GM18951 (cell line): Measurements from ENCODE around the gene VWA5A.
"Not testable (repeated sequence)": the region's sequence is repeated elsewhere in the genome, so short reads cannot be mapped to it uniquely, and the experiment has no call there.

ENCODE experiments used
- POLR2A ChIP-seq: IDR thresholded peaks from 4 replicates; pipeline ENCODE4 v1.6.1; 2011; ENCODE audit warnings: mild to moderate bottlenecking; ENCODE audit not compliant: insufficient read length, insufficient read depth; ENCODE audit errors: extremely low read depth
- in situ Hi-C: fragments of 300-500 bp; cut with MboI; formaldehyde crosslinking; loops from one replicate; pipeline ENCODE4 v1.12.0; 2022; ENCODE audit warnings: low sequenced_read_pairs, mixed read lengths, inconsistent platforms; ENCODE audit not compliant: unreplicated experiment

The VWA5A gene

DNA sequence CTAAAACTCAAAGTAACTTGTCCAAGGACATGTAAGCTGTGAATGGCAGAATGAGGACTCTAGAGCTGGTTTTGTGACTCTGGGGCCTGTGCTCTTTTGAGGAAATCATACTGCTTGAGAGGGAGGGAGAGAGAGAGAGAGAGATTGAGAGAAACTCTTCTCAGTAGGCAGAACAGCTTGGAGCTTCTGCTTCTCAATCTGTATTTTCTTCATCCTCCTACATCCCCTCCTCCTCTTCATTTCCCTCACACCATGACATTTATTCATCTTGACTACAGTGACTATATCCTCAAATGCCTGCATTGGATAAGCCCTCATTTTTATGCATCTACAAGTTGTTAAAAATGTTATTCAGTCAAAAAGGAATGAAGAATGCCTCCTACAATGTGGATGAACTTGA, 44.2 kb downstream of the VWA5A start:
- no peak for TF ChIP-seq POLR2A

DNA sequence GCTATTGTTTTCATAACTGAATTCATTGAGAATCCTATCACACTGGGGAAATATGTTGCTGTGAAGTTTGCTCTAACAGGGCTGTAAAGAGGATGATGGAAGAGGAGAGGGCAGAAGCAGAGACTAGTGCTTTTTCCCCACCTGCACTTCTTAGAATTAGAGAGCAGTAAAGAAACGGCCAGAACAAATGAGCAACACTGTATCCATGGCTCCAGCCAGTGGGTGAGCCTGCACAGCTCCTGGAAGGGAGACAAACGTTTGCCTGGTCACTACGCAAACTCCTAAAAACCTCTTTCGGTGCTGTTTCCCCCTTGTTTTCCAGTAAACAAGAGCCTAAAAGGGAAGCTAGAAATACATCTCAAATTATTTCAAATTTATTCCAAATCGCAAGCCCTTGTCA, 45.7 kb downstream of the VWA5A start:
- TF ChIP-seq POLR2A, result no peak

More for the DNA sequence above, 44.2 kb downstream of the VWA5A start:
- in situ Hi-C loops, result no loop called here

DNA sequence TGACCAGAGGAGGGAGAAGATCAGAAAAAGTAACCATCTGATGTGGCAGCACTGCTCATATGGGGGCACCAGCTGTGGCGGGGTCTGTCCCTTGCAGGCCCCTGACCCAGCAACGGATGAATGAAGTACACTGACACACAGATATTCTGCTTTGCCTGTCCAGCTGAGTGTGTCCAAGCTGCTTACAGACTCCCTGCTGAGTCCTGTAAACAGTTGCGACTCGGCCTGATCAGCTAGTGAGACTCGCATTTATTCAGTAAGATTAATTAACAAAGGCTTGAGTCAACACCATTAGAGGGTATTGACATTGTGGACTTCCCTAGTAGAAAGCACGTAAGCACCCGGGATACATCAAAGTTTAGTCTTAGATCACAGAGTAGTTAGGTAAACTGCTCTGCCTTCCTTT, 52.6 kb downstream of the VWA5A start:
- TF ChIP-seq POLR2A, result no peak
- in situ Hi-C loops, result no loop called here

More for the DNA sequence above, 45.7 kb downstream of the VWA5A start:
- in situ Hi-C loops, result no loop called here

DNA sequence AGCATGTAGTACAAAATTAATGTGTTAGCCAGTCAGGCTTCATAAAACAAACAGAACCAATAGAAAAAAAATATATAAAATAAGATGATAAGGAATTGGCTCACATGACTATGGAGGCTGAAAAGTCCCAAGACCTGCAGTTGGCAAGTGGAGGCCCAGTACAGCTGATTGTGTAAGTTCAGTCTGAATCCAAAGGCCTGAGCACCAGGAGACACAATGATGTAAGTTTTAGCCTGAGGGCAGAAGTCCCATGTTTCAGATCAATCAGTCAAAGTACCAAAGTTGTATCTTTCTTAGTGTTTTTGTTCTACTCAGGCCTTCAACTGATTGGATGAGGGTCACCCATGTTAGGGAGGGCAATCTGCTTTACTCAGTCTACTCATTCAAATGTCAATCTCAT, 53.5 kb downstream of the VWA5A start:
- TF ChIP-seq POLR2A, result no peak
- in situ Hi-C loops, result no loop called here

DNA sequence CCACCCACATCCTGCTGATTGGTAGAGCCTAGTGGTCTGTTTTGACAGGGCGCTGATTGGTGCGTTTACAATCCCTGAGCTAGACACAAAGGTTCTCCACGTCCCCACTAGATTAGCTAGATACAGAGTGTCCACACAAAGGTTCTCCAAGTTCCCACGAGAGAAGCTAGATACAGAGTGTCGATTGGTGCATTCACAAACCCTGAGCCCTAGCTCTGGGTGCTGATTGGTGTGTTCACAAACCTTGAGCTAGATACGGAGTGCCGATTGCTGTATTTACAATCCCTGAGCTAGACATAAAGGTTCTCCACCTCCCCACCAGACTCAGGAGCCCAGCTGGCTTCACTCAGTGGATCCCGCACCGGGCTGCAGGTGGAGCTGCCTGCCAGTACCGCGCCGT, 55.1 kb downstream of the VWA5A start:
- in situ Hi-C loops, result not testable (repeated sequence)

DNA sequence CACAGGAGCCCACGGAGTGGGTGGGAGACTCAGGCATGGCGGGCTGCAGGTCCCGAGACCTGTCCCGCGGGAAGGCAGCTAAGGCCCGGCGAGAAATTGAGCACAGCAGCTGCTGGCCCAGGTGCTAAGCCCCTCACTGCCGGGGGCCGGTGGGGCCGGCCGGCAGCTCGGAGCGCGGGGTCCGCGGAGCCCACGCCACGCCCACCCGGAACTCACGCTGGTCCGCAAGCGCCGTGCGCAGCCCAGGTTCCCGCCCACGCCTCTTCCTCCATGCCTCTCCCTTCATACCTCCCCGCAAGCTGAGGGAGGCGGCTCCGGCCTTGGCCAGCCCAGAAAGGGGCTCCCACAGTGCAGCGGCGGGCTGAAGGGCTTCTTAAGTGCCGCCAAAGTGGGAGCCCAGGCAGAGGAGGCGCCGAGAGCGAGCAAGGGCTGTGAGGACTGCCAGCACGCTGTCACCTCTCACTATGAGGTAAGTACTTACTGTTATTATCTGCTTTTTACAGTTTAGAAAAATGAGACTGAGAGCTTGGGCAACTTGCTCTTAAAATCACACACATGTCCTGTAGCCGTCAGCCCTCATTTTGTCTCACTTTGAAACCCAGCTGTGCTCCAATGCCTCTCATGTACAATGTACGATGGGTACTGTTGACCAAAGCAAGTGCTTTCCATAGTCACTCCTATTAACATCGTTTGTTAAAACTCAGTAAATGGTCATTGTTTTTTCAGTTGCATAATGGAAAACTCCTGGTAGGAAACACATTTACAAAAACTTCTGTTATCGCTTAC, 55.7 kb downstream of the VWA5A start:
- in situ Hi-C loops, result no loop called here

DNA sequence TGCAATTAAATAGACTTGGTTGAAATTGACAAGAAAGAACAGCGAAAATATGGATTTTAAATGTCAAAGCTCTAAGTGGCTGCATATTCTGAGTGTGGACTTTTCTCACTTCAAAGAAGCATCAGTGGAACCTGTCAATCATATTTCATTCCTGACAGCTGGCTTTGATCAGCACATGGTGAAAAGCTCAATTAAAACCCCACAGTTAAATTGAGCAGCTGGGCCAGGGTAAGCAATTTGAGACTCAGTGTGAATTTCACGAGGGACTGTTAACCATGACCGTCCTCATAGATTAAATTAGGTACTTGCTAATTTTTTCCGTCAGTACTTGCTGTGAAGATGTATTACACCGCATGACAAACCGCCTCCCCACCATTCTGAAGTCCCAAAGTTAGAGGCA, 56.9 kb downstream of the VWA5A start:
- in situ Hi-C loops, result no loop called here
- TF ChIP-seq POLR2A, result no peak

More for the DNA sequence above, 55.7 kb downstream of the VWA5A start:
- TF ChIP-seq POLR2A, result no peak

DNA sequence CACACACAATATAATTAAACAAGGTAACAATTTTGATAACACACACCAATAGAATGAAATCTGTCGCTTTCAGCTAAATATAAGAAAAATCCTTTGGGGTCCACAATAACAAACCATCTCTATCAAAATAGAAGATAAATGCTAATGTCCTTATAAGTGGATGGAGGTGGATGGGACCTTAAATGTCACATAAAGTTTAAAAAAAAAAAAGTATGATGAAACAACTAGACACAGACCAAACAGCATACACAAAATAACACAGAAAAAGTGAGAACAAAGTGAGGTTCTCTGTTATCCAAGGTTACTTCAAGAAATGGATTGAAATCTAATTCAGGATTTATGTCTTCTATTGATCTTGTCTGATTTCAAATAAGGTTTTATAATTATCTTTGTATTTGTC, 57.3 kb downstream of the VWA5A start:
- no peak for TF ChIP-seq POLR2A
- in situ Hi-C loops, result no loop called here

DNA sequence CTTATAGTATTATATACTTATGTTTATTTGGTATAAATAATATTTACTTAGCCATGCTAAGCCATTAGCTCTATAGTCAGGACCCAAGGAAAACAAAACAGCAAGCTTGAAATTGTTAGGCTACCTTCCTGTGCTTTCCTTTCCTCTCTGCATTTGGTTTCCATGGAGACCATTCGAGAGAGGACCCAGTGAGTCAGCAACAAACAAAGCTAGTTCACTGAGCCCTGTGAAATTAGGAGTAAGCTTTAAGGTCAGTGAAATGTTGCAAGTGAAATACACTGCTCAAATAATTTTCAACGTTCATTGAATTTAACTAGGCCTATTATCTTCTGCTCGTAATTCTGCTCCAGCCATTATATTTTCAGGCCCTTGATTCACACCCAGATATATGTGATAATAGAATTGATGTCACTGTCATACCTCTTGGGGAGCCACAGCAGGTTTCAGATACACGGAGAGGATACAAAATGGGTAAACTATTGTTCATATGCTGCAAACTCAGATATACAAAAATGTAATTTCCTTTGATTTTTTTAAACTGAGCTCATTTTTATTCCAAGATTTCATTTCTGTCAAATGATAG, 58.8 kb downstream of the VWA5A start:
- no peak for TF ChIP-seq POLR2A
- in situ Hi-C loops, result no loop called here

DNA sequence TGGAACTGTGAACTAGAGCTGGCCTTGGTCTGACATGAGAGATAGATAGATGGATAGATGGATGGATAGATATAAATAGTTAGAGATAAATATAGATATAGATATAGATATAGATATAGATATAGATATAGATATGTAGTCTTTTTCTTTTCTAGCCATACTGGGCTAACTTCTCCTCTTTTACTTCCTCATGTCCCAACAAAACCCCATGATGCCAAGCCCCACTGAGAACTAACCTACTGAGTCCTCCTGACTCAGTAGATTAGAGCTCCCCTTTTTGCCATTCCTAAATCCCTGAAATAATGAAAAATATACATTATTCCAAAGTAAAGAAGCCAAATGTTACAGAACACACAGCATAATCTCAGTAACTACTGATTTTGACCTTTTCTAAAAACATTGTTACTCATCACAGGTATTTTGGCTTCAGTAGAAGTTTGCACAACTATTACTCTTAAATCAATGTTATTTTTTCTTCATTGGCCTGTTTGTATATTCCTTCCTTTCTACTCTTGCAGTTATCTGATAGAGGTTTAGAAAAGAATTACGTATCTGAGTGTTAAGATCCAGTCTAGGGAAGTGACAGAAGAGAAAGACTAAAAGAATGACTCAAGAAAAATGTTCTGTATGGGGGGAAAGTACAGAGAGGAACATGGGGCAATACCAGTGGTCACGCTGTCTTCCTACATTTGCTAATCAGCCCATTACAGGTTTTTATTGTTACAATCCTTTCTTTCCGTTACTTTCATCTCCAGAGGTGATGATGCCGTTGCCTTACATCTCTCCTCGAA, 61.9 kb downstream of the VWA5A start:
- in situ Hi-C loops, result no loop called here

DNA sequence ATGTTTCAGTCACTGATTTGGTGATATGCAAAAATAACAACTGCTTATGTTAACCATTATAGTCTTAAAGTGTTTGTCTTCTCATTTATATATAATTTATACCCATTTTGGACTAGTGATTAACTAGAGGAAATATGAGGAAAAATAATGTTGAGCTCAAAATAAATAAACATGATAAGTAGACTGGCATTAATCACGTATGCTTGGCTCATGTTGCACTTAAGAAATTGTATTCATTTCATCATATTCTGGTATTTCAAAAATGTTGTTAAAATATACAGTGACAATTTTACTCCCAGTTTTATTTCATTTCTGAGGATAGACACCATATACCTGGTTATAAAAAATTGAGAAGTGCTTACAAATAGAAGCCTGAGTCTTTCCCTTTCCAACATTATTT, 64.1 kb downstream of the VWA5A start:
- in situ Hi-C loops, result no loop called here
- TF ChIP-seq POLR2A, result no peak

More for the DNA sequence above, 61.9 kb downstream of the VWA5A start:
- TF ChIP-seq POLR2A, result no peak

DNA sequence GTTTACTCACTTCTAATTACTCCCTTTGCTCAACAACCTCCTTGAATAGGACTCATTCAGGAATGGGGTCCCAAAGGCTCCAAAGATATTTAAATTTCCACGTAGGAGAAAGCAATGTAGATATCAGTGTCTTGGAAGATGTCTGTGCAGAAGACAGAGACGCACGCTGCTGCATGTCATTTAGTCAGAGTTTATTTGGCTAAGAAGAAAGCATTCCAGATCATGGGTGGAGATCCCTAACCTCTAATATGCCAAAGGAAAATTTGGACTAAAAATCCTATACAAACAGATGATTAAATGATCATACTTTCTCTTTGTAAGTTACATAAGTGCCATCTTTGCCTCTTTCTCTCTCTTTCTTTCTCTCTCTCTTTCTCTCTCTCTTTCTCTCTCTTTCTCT, 67.8 kb downstream of the VWA5A start, which contains the start of gene OR10D3:
OR10D3 (plus strand) TSS at position 278 of the 400 bp plus-strand sequence. CDS start 1,925 bp downstream, outside the sequence.
- in situ Hi-C loops, result no loop called here

DNA sequence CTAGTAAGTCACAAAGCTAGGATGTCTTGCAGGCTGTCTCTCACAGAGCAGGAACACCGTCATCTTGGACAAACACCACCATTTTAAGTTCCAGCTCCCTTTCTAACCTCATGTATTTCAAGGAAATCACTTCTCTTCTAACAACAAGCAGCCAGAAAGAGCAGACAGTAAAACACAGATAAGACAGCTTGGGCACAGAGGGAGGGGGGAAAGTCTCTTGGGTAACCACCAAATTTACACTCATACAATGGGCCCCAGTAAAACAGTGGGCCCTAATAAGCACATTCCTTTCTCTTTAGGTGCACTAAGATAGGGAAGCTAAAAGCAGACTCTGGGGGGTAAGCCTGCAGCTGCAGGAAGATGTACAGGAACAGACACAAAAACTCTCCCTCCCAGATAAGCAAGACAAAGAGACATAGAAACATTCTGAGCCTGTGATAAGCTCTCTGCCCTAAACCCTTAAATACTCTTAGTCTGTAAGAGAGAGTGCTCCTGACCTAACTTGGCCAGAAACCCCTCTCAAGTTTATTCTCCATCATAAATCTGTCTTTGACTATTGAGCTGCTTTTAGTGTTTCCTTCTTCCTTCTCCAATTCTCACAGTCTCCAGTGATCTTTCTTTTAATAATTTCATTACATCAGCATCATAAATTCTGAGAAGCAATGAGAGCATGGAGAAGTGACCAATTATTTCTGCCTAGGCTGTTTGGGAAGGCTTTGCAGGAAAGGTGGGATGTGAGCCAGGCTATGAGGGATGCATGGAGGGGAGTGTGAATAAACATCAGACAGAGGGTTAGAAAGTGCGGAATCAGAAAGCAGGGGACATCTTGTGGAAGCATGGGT, 75.3 kb downstream of the VWA5A start:
- TF ChIP-seq POLR2A, result no peak
- in situ Hi-C loops, result no loop called here

More for the DNA sequence above, 67.8 kb downstream of the VWA5A start, which contains the start of gene OR10D3:
- TF ChIP-seq POLR2A, result no peak
